Stomach (tissue), 4 donors: ENCODE results near the gene TRERF1.

Source experiments
- CTCF ChIP-seq, 7 experiments: fragments of 450-650 bp in 4 of 7; fragments of 200-600 bp in 3 of 7; sonication (generic) in 3 of 7; IDR thresholded peaks; one replicate each; pipeline ENCODE4 v1.5.1; 2016 to 2019; ENCODE audit warnings: antibody characterized with exemption in 7 of 7, control low read depth in 2 of 7, mild to moderate bottlenecking in 1 of 7
- EP300 ChIP-seq: sonication (generic); formaldehyde crosslinking; IDR thresholded peaks from one replicate; pipeline ENCODE4 v1.6.1; 2017; ENCODE audit warnings: antibody characterized with exemption
- POLR2A ChIP-seq, 4 donors: fragments of 450-650 bp; IDR thresholded peaks; one replicate each; pipeline ENCODE4 v1.6.1; 2016; ENCODE audit warnings: antibody characterized with exemption in 4 of 4, control low read depth in 2 of 4, mild to moderate bottlenecking in 1 of 4, moderate library complexity in 1 of 4

- TF ChIP-seq CTCF (IDR thresholded peaks at IDR 0.05) (no peak), POLR2A (IDR thresholded peaks at IDR 0.05) (no peak), EP300 (no peak)
Measured at GRCh38 chr6:42276034-42276890, 175.5 kb downstream of the TRERF1 start.
